Stimulated activated CD4-positive, alpha-beta T cell treated with anti-CD3 and anti-CD28 coated beads, Interleukin-12 subunit alpha, Interleukin-12 subunit beta, amount 100 ng/mL, for 24 hours (primary cell): ENCODE data around the gene UGT1A4.

Experiments
- DNase-seq, 2 experiments: peaks; one replicate each; pipeline ENCODE4 v3.0.0-alpha.2; 2020; ENCODE audit warnings: low read depth in 2 of 2

Gene UGT1A4

GRCh38 chr2:233718552-233718951 lies at the start of gene UGT1A4:
Gene UGT1A4, plus strand, starts transcription at chr2:233718736. Its CDS starts 85 bp downstream, at chr2:233718821.
- no peak for DNase-seq

GRCh38 chr2:233671290-233672161 lies 47.0 kb upstream of the UGT1A4 start, which contains the start of gene UGT1A9:
Gene UGT1A9, plus strand, starts transcription at chr2:233671898. Its CDS starts 37 bp downstream, at chr2:233671935.
- DNase-seq = no peak

GRCh38 chr2:233672886-233673285 lies 45.6 kb upstream of the UGT1A4 start:
- DNase-seq = no peak

DNA sequence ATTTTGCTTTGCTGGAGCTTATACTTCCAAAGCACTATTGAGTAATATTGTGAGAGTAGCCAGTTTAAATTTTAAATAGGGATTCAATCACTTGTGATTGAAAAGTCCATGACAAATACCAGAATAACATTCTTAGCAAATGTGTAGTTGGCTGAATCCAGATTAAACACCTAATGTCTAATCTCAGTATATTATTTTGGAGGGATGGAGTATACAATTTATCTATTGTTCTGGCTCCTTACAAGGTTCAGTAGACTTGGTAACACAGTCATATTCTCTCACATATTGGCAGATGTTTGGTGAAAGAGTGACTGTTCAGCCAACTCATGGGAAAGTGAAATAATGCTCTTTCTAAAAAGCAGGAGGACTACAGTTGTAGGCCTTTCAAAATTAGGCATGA lies 44.6 kb upstream of the UGT1A4 start:
- no peak for DNase-seq

DNA sequence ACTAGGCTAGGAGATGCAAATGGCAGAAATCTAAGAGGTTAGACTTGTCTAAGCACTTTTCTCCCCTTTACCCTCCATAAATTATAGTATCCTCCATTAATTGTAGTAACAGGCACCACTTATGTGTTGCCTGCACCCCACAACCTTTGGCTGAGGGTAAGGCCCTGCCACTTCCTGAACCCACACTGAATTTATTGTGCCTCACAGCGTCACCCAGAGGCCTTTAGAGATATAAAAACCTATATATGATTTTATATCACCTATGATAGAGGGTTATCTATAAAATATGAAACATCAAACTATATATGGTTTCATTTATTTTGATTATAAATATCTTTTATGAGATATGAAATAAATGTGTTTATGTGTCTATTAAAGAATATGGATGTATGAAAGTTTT lies 44.2 kb upstream of the UGT1A4 start:
- DNase-seq = no peak

GRCh38 chr2:233674995-233675394 lies 43.5 kb upstream of the UGT1A4 start:
- no peak for DNase-seq

GRCh38 chr2:233676046-233676445 lies 42.5 kb upstream of the UGT1A4 start:
- no peak for DNase-seq

GRCh38 chr2:233679196-233679595 lies 39.3 kb upstream of the UGT1A4 start:
- no peak for DNase-seq

DNA sequence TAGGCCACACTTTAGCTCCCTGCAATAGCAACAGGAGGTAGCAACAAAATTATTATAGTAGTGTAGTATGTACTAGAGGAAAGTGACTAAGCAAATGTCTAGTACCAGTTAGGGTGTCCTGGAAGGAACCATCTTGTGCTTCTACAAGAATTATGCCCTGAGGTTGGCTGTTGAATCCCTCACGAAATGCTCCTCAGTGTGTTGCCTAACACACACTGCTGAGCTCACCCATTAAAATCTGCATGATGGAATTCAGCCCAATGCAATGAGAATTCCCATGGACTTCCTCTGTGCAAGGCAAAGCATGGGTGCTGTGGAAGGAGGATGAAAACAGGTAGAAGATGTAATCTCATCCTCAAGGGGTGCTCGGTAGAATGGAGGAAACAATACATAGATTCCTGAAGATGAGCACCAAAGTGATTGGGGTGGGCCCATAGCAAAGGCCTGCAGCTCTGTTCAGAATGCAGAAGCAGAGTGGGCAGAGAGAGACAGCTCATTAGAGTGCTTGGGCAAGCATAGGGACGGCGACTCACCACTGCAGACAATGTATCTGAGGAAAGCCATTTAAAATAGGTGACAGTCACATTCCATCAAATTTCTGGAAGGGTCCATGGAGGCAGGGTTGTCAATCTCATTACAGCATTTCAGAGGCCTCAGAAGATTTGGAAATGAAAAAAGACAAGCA lies 38.0 kb upstream of the UGT1A4 start:
- DNase-seq = no peak

DNA sequence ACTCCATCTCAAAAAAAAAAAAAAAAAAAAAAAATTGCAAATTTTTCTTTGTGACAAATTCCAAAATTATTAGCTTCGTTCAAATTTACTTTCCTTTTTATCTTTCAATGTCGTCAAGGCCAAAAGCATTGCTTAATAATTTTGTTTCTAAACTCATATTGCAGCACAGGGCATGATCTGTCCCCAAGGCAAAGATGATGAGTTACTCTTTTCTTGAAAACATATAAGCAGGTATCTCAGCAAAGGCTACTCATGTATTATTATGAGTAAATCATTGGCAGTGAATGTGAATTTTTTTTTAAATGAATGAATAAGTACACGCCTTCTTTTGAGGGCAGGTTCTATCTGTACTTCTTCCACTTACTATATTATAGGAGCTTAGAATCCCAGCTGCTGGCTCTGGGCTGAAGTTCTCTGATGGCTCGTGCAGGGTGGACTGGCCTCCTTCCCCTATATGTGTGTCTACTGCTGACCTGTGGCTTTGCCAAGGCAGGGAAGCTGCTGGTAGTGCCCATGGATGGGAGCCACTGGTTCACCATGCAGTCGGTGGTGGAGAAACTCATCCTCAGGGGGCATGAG lies 36.9 kb upstream of the UGT1A4 start, which contains the start of gene UGT1A7:
UGT1A7 (plus strand) TSS at position 381 of the 579 bp plus-strand sequence; CDS start at position 418, 37 bp downstream.
- DNase-seq = no peak

DNA sequence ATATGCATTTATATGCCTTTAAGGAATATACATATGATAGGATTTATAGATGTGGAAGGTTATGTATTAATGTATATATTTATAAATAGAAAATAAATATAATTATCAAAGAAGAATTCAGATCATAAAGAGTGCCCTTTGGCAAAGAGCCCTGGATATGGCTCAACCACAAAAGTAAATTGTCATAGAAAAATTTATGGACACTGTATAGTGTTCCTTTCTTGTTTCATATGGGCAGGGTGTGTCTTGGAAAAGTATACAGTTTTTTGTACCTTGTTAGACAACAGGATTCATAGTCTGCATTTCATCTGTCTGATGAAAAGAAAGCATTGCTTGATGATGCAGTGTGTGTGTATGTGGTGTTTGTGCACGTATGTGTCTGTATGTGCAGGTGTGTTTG lies 33.9 kb upstream of the UGT1A4 start:
- no peak for DNase-seq

GRCh38 chr2:233686928-233687327 lies 31.6 kb upstream of the UGT1A4 start:
- no peak for DNase-seq

GRCh38 chr2:233688341-233688740 lies 30.2 kb upstream of the UGT1A4 start:
- DNase-seq = no peak

- no peak for DNase-seq
Observed at GRCh38 chr2:233689031-233689430, 29.5 kb upstream of the UGT1A4 start.

GRCh38 chr2:233689501-233689900 lies 29.0 kb upstream of the UGT1A4 start:
- no peak for DNase-seq

DNA sequence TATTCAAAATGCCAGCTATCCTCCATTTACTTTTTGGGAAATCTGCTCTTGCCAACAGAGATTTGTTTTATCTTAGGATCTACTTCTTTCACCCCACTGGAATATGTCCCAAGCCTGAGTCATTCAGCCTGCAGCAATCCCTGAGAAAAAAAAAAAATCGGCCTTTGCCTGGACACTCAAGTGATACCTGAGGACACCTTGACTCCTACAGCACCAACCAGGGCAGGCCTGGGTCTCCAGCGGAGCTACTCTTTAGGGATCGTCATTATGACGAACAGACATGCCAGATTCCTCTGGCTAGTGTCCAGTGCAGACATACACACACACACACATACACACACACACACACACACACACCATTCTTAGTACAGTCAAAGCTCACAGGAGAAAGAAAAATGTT lies 28.1 kb upstream of the UGT1A4 start:
- DNase-seq = no peak

DNA sequence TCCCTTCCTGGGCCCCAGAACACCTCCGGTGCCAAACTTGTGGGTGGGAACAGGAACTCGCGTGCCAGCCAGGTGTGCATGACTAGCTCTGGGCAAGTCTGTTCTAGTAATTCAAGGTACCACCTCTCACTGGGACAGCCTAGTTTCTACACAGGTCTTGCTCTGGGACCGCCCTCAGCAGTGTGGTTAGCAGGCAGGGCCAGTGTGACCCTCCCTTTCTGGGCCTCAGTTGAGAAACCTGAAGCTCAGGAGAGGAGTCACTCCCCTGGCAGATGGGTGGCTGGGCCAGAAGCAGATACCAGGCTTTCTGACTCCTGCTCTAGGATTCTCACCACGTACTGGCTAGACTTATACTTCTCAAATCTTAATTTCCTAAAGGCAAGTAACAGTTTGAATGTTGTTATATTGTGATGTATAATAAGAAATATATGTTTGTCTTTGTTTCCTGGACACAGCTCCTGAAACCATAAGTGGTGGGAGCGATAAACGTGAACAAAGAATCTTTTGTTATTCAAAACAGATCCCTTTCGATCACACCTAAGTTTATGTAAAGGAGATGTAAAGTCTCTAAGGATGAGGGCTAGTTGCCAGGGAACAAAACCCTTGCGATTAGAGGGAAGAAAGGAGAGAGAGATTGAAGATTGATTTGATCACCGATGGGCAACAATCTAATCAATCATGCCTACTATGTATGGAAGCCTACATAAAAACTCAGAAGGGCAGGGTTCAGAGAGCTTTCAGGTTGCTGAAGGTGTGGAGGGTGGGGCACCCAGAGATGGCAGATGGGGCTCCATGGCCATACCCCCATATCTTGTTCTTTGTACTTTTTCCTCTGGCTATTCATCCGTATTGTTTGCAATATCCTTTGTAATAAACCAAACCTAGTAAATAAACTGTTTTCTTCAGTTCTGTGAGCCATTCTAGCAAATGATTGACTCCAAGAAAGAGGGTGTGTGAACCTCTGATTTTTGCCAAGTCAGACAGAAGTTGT lies 26.8 kb upstream of the UGT1A4 start:
- no peak for DNase-seq

DNA sequence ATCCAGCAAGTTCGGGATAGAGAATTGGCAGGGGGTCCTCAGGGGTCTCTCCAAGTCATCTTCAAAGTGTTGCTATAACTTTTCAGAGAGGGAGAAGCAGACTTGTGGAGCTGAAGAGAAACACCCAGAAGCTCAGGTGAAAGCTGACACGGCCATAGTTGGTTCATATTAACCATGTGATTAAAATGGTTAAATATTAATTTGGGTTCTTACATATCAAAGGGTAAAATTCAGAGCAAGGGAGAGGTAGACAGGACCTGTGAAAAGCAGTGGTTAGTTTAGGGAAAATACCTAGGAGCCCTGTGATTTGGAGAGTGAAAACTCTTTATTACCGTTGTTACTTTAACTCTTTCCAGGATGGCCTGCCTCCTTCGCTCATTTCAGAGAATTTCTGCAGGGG lies 25.9 kb upstream of the UGT1A4 start, which contains the start of gene UGT1A6:
UGT1A6 (plus strand) TSS at position 243 of the 400 bp plus-strand sequence; CDS start at position 358, 115 bp downstream.
- DNase-seq = no peak

- DNase-seq = no peak
Observed at GRCh38 chr2:233693963-233694362, 24.6 kb upstream of the UGT1A4 start.

GRCh38 chr2:233698740-233699139 lies 19.8 kb upstream of the UGT1A4 start:
- DNase-seq = no peak

DNA sequence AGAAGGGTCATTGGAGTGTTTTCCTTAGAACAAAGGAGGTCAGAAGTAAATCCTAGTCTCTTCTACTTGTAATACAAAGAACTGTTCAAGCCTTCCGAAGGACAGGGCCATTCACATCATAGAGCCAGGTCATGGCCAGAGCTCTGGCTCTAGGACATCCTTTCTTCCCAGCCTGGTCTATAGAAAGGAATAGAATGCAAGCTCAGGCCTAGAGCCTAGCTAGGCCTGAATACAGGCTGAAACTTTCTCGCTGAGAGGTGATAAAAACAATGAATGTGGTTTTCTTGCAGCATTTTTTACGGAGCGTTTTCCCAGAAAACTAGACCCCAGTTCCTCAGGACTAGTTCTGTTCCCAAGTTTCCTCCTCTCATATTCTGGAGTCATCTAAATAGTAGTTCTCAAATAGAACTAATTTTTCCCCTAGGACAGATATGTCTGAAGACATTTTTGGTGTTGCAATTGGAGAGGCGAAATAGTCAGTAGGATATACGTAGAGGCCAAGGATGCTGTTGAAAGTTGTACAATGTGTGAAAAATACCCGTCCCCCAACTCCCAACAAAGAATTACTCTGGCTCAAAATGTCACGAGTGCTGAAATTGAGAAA lies 19.0 kb upstream of the UGT1A4 start:
- no peak for DNase-seq
